ENCODE data around the gene CDH23. TPM values are rescaled to one million over a fixed set of nuclear protein-coding genes. Genes with fewer than 3 reads are reported as not detected.

The CDH23 gene
- polyA plus RNA-seq, 1 experiment: 0.01 TPM

DNA sequence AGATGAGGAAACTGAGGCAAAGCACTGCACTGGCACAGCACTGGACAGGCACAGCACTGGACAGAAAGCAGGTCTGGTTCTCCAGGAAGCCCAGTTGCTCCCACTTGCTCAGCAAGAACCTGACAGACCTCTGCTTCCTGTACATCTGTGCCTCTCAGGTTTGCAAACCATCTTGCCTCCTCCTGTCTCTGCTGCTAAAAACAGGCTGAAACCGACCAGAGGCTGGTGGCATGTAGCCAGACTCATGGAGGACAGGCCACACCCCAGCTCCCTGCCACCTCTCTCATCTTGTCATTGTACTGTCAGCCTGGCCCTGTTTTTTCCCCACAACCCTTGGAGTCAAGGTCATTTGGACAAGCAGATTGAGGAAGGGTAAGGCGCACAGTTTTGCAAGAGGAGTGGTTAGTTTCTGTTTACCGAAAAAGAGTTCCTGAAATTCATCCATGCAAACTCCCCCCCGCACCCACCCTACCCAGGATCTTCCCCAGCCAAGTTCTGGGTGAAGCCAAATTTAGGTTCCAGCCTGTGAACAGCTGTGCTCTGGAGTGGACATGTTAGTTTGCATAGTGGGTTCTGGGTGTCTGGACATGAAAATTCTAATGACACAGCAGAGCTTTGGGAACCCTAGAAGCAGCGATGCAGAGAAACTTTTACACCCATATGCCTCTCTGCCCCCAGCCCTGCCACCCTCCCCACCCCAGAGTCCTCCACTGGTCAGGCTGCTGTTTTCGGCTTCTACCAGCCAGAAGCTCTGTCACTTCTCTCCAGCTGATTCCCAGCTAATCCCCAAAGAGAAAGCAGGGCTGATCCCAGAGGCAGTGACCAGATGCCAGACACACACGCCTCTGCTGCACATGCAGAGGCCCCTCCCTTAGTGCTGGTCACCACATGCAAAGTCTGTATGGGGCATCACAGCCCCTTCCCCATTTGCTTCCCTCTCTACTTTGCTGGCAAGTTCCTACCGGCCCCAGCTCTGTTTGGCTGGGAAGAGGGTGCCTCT lies 331.3 kb downstream of the CDH23 start:
- no peaks in the 10 kb centered on the region; the same call in none of the 2 replicates for H3K9me3 ChIP-seq (ENCODE audit: control insufficient read depth, insufficient read depth, low read length)
- no peak for TF ChIP-seq CTCF (IDR thresholded peaks at IDR 0.05; ENCODE audit: low read depth, low read length)
- DNase-seq (ENCODE audit: low read depth, low spot score): no peak
- POLR2A ChIA-PET: interaction anchor here (0.6 to 1.2 kb wide), 3 partner anchors 12 to 276 kb away, joined by 3 to 4 read pairs (median 4); no protein-coding TSS in a partner anchor
- H3K27ac ChIP-seq (ENCODE audit: low read depth, low read length): peak overlapping the region; percentile 24
- CTCF ChIA-PET: interaction anchor here (0.6 kb wide), 1 partner anchor 45 kb away, joined by 4 read pairs; the partner anchor contains the start of gene VSIR
- H3K27me3 ChIP-seq (ENCODE audit: control insufficient read depth, insufficient read depth, low read length): peaks cover 21% of the 10 kb centered on the region
- no peak overlapping the region for H3K4me3 ChIP-seq (ENCODE audit: low read depth, low read length)

DNA sequence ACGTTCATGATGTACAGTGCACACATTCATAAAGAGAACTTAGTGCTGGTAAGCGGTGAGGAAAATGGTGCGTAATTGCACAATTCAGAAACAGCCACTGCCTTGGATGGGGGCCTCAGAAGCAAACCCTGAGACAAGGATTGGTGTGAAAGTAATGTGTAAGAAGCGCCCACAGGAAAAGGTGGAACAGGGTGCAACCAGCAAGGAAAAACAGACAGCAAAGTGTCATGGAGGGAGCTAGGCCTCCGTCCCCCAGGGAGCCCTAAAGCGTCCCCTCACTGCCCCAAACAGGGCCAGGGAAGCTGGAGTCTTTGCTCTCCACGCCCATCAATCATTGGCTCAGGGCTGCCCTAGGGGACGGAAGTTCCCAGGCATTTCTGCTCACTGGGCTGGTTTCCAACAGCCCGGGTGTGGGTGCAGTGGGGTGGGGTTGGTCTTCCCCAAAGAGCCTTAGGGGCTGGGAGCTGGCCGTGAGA lies 332.5 kb downstream of the CDH23 start:
- TF ChIP-seq CTCF (IDR thresholded peaks at IDR 0.05; ENCODE audit: low read depth, low read length): no peak
- no peak for DNase-seq (ENCODE audit: low read depth, low spot score)
- peaks cover 23% of the 10 kb centered on the region for H3K27me3 ChIP-seq (ENCODE audit: control insufficient read depth, insufficient read depth, low read length)
- no peaks in the 10 kb centered on the region; the same call in 1 of the 2 replicates for H3K9me3 ChIP-seq (ENCODE audit: control insufficient read depth, insufficient read depth, low read length)
- H3K27ac ChIP-seq (ENCODE audit: low read depth, low read length): no peak overlapping the region
- H3K4me3 ChIP-seq (ENCODE audit: low read depth, low read length): no peak overlapping the region
- ChIA-PET CTCF (no interaction called here), POLR2A (no interaction called here)

DNA sequence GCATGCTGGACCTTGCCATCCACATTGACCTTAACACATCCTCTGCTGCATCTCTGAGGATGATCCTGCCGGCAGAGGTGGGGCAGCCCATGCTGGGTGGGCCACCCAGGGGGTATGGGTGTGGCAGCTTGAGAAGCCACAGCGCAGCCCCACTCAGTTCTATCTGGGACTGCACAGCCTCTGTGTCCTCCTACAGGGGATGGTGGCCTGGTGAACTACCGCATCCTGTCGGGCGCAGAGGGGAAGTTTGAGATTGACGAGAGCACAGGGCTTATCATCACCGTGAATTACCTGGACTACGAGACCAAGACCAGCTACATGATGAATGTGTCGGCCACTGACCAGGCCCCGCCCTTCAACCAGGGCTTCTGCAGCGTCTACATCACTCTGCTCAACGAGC lies 335.1 kb downstream of the CDH23 start:
- no peak for TF ChIP-seq CTCF (IDR thresholded peaks at IDR 0.05; ENCODE audit: low read depth, low read length)
- no peak for DNase-seq (ENCODE audit: low read depth, low spot score)

GRCh38 chr10:71734797-71735196 lies 338.1 kb downstream of the CDH23 start:
- ChIA-PET CTCF (interaction anchor here (0.5 kb wide), 1 partner anchor 423 kb away, joined by 4 read pairs; no protein-coding TSS in a partner anchor), POLR2A (no interaction called here)
- no peaks in the 10 kb centered on the region; the same call in 1 of the 2 replicates for H3K9me3 ChIP-seq (ENCODE audit: control insufficient read depth, insufficient read depth, low read length)
- DNase-seq (ENCODE audit: low read depth, low spot score): no peak
- peaks cover 29% of the 10 kb centered on the region for H3K27me3 ChIP-seq (ENCODE audit: control insufficient read depth, insufficient read depth, low read length)
- no peak overlapping the region for H3K4me3 ChIP-seq (ENCODE audit: low read depth, low read length)
- no peak for TF ChIP-seq CTCF (IDR thresholded peaks at IDR 0.05; ENCODE audit: low read depth, low read length)
- H3K27ac ChIP-seq (ENCODE audit: low read depth, low read length): no peak overlapping the region

More for the DNA sequence above, 335.1 kb downstream of the CDH23 start:
- Histone ChIP-seq H3K27ac (ENCODE audit: low read depth, low read length) (no peak overlapping the region), H3K4me3 (ENCODE audit: low read depth, low read length) (no peak overlapping the region), H3K9me3 (ENCODE audit: control insufficient read depth, insufficient read depth, low read length) (no peaks in the 10 kb centered on the region; the same call in 1 of the 2 replicates), H3K27me3 (ENCODE audit: control insufficient read depth, insufficient read depth, low read length) (peaks cover 29% of the 10 kb centered on the region)
- ChIA-PET CTCF (no interaction called here), POLR2A (no interaction called here)
